ENCODE data around the gene ARRDC2.

GRCh38 chr19:18059902-18060301 lies 51.9 kb downstream of the ARRDC2 start:
- TF ChIP-seq RAD21 (IDR thresholded peaks at IDR 0.05; ENCODE audit: insufficient read depth, low read depth, low read length) (no peak), KDM1A (IDR thresholded peaks at IDR 0.05; ENCODE audit: borderline replicate concordance) (no peak), CBFB (IDR thresholded peaks at IDR 0.05; ENCODE audit: low read depth) (no peak), ZNF384 (IDR thresholded peaks at IDR 0.05; ENCODE audit: borderline replicate concordance, low read depth, low read length) (no peak), HCFC1 (IDR thresholded peaks at IDR 0.05; ENCODE audit: low read length) (no peak), CTCF (IDR thresholded peaks at IDR 0.05 in 2 of 3, conservative IDR thresholded peaks at IDR 0.05 in 1 of 3; ENCODE audit: control insufficient read depth in 2 of 3, extremely low read depth in 1 of 3, insufficient read depth in 1 of 3, low read depth in 3 of 3, low read length in 3 of 3) (no peak), MLLT1 (IDR thresholded peaks at IDR 0.05) (no peak), YY1 (IDR thresholded peaks at IDR 0.05; ENCODE audit: low read depth, low read length) (no peak), SMAD1 (IDR thresholded peaks at IDR 0.05; ENCODE audit: low read depth, partially characterized antibody) (no peak), BCL11A (IDR thresholded peaks at IDR 0.05; ENCODE audit: low read depth, low read length) (no peak), POLR2A (IDR thresholded peaks at IDR 0.05; ENCODE audit: low read depth, low read length) (no peak), CREM (IDR thresholded peaks at IDR 0.05; ENCODE audit: low read depth) (no peak), POLR2AphosphoS2 (IDR thresholded peaks at IDR 0.05; ENCODE audit: low read depth, low read length) (no peak), POLR2AphosphoS5 (IDR thresholded peaks at IDR 0.05; ENCODE audit: low read length) (no peak)

Data from GM12878 (cell line).